HG03097 (cell line): ENCODE results near the gene POLD4.
"Not testable (repeated sequence)": the region's sequence is repeated elsewhere in the genome, so short reads cannot be mapped to it uniquely, and the experiment has no call there.

Source experiments
- ATAC-seq: cut with Tn5 transposase; IDR thresholded peaks from one replicate; pipeline ENCODE4 v1.9.1; 2021; ENCODE audit not compliant: unreplicated experiment, low FRiP score

POLD4 gene

DNA sequence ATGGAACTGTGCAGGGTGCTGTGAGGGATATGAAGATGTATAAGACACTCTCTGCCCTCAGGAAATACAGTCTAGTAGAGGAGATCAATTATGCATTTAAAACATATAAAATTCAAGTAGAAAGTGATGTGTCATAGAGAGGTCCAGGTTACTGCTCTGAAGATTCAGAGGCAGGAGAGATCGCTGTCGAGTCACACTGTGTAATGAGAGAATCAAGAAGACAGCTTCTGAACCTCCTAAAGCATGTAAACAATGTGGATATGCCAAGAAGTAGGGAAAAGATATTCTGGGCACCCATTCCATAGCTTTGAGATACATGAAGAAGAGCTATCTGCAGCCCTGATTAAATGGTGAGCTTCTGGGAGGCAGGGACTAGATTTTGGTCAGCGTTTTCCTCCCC is 33.3 kb downstream of the POLD4 start:
- no peak for ATAC-seq

DNA sequence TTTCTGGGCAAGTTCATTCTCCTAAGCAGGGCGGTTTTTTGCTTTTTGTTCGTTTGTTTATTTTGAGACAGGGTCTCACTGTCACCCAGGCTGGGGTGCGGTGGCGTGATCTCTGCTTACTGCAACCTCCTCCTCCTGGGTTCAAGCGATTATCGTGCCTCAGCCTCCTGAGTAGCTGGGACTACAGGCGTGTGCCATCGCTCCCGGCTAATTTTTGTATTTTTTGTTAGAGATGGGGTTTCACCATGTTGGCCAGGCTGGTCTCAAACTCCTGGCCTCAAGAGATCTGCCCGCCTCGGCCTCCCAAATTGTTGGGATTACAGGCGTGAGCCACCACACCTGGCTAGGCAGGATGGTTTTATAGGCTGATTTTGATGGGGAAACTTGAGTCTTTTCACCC is 34.5 kb downstream of the POLD4 start:
- ATAC-seq, result not testable (repeated sequence)

GRCh38 chr11:67317888-67318555 is 35.3 kb downstream of the POLD4 start:
- no peak for ATAC-seq

- peak; percentile 75 for ATAC-seq
Observed at GRCh38 chr11:67317205-67317887, 36.0 kb downstream of the POLD4 start.

DNA sequence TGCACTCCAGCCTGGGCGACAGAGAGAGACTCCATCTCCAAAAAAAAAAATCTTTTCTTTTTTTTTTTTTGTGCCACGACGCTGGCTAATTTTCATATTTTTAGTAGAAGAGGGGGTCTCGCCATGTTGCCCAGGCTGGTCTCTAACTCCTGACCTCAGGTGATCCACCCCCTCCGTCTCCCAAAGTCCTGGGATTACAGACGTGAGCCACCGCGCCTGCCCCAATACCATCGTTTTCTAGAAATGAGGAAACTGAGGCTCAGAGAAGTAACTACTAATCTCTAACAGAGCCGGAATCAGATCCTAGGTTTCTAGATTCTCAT is 36.5 kb downstream of the POLD4 start:
- ATAC-seq, result no peak

DNA sequence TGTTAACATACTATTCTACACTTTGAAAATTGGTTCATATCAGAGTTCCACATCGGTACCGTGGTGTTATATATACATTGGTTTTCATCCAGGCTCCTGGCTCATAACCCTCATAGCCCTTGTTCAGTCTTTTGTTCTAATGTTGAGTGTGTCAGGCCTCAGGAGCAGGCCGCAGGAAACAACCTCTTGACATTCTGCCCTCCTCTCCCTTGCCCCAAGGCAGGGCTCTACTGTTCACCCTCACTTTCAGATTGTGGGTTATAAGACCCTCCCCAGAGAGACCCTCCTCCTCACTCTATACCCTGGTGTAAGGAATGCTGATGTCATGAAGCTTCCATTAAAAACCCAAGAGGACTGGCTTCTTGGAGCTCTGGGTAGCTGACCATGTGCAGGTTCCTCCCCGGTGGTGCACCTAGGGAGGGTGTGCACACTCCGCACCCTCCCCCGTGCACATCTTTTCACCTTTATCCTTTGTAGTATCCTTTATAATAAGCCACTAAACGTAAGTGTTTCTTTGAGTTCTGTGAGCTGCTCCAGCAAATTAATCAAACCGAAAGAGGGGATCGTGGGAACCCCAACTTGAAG is 37.9 kb downstream of the POLD4 start:
- ATAC-seq, result no peak

DNA sequence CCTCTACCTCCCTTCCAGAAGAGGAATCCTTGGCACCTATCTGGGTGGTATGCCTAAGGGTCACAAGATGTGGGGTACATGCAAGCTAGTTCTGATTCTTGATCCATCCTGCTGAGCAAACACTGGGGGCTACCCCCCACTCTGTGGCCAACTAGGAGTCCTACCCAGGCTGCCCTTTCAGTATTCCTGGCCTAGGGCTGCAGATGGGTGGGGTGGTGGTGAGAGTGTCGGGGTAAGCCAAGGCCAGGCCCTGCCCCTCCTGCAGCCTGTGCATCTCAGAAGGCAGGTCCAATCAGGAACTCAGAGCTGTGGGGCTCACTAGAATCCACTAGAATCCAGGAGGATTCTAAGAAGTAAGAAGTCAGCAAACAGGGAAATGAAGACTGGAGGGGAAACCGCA is 39.1 kb downstream of the POLD4 start:
- ATAC-seq, result no peak

DNA sequence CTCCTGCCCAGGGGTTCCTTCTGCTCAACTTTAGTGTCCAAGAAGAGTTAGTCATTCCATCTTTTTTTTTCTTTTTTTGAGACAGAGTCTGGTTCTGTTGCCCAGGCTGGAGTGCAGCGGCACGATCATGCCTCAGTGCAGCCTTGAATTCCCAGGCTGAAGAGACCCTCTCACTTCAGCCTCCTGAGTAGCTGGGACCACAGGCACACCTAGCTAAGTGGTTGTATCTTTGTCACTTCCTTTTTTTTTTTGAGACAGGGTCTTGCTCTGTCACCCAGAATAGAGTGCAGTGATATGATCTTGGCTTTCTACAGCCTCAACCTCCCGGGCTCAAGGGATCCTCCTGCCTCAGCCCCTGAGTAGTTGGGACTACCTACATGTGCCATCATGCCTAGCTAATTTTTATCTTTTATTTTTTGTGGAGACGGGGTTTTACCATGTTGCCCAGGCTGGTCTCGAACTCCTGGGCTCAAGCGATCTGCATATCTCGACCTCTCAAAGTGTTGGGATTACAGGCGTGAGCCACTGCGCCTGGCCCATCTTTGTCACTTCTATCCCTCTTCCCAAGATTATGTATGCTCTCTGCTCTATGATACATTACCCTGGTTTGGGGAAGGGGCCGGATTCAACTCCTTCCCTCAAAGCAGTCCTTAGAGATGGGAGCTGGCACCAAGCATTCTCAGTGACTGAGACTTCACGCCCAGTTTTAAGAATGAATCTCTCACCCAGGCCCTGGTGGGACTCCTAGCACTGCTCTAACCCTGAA is 40.0 kb downstream of the POLD4 start:
- ATAC-seq, result no peak

GRCh38 chr11:67312187-67313021 is 40.9 kb downstream of the POLD4 start:
- no peak for ATAC-seq

GRCh38 chr11:67311556-67312082 is 41.7 kb downstream of the POLD4 start:
- no peak for ATAC-seq

- no peak for ATAC-seq
Observed at GRCh38 chr11:67311051-67311555, 42.2 kb downstream of the POLD4 start.

DNA sequence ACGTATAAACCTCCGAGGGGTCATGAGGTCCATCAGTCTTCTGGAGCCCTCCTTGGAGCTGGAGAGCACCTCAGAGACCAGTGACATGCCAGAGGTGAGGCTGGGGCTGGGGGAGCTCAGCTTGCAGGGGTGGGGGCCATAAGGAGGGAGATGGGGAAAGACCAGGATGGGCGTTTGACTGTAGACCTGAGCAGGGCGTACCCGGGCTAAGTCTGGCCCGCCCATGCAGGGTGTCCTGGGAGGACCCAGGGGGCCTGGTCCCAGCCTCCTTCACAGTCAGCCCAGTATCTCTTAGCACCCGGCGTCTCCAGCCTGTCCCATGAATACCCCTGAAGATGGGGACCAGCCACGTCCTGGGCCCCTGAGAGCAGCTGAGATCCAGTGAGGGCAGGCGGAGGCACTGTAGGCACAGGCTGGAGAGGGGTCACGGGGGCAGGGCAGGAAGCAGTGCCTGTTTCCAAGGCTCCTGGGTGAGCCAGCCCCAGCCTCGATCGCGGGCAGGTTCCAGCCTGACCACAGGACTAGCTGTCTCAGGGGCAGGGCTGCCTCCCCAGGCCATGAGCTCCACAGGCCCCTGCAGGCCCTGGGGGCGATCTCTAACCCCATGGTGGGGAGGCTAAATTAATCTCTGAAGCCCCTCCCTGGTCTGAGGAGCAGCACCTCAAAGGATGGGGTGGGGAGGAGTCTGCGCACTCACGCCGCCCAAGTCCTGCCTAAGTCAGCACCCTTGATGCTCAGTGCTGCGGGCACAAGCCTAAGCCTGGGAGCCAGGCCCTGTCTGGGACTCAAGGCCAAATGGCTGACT is 42.9 kb downstream of the POLD4 start:
- ATAC-seq, result no peak

DNA sequence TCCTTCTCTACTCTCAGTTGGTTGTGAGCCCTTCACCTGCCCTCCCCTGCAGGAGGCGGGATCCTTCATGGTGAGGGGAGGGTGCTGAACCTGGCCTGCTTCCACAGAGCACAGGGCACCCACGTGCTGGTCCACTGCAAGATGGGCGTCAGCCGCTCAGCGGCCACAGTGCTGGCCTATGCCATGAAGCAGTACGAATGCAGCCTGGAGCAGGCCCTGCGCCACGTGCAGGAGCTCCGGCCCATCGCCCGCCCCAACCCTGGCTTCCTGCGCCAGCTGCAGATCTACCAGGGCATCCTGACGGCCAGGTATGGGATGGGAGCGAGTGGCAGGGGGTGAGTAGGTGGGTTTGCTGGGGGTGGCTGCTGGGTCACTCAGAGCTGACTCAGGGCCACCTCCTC is 43.7 kb downstream of the POLD4 start:
- ATAC-seq, result no peak

DNA sequence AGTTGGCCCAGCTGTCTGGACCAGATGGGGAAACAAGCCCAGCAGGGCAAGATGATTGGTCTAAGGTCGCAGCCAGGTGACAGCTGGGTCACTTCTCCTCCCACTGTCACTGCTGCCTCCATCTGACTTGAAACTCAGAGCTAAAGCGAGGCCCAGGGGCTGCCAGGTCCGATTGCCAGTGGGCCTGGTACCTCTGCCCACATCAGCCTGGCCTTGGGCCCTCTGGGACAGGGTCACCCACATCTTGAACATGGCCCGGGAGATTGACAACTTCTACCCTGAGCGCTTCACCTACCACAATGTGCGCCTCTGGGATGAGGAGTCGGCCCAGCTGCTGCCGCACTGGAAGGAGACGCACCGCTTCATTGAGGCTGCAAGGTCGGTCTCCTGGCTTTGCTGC is 44.2 kb downstream of the POLD4 start:
- ATAC-seq, result no peak

DNA sequence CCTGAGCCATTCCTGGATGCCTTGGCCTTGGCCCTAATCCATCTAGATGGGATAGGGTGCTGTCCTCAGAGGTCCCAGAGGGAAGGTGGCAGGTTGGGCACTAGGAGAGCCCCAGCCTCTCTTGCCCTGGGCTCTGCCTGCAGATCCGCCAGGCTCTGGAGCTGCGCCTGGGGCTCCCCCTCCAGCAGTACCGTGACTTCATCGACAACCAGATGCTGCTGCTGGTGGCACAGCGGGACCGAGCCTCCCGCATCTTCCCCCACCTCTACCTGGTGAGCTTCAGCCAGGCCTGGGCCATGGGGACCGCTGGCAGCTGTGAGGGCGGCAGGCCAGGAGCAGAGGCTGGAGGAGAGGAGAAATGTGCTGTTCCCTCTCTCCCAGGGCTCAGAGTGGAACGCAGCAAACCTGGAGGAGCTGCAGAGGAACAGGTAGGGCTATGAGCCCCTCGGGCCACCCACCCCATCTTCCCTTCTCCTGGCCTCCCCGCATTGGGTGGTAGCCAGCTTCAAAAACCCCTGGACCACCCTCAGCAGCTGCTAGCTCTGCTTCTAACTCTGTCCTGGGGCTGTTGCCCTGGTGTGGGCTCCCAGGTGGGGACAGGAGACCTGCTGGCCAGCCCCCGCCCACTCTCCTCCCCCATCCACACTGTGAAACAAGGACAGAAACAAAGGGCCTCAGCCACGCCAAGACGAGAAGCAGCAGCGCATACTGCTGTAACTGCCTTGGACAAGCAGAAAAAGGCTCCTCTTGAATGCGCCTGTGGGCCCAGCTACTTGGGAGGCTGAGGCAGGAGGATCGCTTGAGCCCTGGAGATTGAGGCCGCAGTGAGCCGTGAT is 45.1 kb downstream of the POLD4 start:
- no peak for ATAC-seq

DNA sequence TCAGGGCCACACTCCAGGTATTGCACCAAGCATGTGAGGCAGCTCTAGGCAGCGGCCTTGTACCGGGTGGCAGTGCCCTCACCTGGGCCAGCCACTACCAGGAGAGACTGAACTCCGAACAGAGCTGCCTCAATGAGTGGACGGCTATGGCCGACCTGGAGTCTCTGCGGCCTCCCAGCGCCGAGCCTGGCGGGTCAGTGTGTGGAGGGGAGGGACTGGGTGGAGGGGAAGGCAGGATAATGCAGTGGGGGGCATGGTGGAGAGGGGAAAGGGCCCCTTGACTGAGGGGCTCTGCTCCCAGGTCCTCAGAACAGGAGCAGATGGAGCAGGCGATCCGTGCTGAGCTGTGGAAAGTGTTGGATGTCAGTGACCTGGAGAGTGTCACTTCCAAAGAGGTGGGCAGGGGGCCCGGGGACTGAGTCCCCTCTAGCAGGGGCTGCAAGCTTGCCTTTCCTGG is 45.8 kb downstream of the POLD4 start:
- ATAC-seq, result no peak

DNA sequence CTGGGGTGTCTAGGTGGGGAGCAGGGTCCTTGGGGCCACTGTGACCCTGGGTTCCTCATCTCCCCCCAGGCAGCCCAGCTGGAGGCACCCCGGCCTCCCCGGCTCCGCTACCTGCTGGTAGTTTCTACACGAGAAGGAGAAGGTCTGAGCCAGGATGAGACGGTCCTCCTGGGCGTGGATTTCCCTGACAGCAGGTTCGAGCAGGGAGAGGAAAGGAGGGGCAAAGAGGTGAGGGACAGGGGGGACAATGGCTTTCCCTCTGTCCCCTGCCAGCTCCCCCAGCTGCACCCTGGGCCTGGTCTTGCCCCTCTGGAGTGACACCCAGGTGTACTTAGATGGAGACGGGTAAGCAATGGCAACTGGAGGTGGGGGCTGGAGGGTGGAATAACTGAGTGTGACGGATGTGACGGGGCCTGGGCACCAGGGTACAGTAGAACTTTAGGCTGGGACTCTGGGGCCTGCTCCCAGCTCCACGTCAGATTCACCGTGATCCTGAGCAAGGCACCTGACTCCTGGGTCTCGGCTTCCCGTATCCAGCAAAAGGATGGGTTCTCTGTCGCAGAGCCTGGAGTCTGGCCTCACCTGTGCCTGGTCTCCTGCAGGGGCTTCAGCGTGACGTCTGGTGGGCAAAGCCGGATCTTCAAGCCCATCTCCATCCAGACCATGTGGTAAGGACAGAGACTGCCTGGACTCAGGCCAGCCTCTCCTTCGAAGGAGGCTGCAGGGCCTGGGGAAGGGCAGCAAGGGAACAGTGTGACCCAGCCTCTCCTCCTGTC is 46.4 kb downstream of the POLD4 start:
- ATAC-seq, result no peak
